HG03378 (cell line): ENCODE results near the gene TRMT2A.
"Not testable (repeated sequence)": the region's sequence is repeated elsewhere in the genome, so short reads cannot be mapped to it uniquely, and the experiment has no call there.

Source experiments
- ATAC-seq: cut with Tn5 transposase; IDR thresholded peaks from one replicate; pipeline ENCODE4 v1.9.1; 2021; ENCODE audit warnings: mild to moderate bottlenecking, moderate library complexity; ENCODE audit not compliant: unreplicated experiment

TRMT2A gene, protein sequence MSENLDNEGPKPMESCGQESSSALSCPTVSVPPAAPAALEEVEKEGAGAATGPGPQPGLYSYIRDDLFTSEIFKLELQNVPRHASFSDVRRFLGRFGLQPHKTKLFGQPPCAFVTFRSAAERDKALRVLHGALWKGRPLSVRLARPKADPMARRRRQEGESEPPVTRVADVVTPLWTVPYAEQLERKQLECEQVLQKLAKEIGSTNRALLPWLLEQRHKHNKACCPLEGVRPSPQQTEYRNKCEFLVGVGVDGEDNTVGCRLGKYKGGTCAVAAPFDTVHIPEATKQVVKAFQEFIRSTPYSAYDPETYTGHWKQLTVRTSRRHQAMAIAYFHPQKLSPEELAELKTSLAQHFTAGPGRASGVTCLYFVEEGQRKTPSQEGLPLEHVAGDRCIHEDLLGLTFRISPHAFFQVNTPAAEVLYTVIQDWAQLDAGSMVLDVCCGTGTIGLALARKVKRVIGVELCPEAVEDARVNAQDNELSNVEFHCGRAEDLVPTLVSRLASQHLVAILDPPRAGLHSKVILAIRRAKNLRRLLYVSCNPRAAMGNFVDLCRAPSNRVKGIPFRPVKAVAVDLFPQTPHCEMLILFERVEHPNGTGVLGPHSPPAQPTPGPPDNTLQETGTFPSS

DNA sequence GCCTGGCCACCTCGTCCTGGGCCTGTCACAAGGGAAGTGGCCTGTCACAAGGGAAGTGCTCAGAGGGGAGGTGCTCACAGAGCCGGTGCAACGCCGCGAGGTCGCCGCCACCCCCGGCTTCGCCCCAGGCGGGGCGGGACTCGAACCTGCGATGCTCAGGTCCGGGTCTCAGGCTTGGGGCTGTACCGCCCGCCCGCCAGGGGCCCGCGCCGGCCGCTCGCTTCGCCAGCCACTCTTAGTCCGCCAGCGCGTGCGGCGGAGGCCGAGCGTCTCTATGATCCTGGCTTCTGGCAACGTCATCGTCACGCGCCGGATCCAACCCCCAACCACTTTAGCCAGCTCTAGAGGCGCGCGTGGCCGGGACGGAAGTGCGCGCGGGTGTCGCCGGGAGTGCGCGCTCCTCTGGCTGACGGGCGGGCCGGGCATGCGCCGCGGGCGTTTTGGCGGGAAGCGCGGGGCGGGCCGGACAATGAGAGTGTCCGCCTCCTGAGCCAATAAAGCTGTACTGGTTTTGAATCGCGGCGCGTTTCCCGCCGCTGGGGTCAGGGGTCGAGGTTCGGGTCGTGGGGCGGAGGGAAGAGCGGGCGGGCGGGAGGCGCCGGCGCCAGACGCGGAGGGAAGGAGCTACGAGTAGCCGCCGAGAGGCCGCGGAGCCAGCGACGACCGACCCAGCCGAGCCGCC lies at the start of gene TRMT2A:
TSS of gene TRMT2A (minus strand) at position 276 of the 682 bp plus-strand sequence. CDS start 320 bp downstream, outside the sequence.
- ATAC-seq = peak; percentile 64

DNA sequence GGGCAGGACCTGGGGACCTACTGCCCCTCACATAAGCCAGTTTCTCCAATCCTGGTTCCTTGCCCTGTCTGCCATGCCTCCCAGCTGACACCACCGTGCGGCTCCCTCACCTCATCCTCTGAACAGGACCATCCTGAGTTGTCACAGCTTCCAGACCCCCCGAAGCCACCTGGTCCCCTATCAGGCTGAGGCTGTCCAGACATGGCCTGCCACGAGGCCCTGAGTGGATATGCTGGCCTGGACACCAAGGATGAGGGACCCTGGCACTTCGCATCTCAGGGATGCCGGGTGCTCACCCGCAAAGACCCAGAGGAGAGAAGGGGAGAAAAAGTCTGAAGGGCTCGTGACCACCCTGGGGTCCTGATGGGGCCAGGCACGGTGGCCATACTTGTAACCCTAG lies 49.7 kb upstream of the TRMT2A start:
- no peak for ATAC-seq

DNA sequence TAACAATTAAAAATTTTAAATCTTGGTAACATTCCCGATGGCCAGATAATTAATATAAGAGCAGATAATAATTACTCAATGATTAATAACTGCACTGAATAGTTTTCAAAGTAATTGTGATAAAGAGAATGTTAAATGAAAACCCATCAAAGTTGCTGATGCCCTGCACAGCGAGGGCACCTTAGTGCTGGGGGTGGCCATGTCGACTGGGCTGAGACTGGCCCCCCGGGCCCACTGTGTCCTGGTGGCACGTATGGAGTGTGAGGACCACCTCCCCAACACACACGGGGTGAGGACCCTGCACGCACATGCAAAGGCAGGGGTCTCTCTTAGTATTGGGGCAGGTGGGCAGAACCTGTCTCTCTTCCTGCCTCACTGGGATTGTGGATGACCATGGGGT lies 48.9 kb upstream of the TRMT2A start:
- no peak for ATAC-seq

DNA sequence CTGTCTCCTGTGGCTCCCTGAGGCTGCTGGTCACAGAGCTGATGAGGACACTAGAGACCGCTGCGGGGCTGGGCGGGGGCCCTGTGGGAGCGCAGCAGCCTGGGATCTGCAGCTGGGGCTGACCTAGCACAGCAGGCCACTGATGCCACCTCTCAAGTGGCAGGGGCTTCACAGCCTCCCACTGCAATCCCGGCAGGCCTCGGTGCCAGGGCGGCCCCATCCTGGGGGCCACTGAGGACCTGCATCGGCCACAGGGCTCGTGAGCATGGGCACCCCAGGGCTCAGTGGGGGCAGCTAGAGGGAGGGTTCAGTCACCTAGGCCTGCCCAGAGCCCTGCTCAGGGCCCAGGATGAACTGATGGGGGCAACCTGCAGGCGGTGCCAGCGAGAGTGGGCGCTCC lies 48.4 kb upstream of the TRMT2A start:
- no peak for ATAC-seq

DNA sequence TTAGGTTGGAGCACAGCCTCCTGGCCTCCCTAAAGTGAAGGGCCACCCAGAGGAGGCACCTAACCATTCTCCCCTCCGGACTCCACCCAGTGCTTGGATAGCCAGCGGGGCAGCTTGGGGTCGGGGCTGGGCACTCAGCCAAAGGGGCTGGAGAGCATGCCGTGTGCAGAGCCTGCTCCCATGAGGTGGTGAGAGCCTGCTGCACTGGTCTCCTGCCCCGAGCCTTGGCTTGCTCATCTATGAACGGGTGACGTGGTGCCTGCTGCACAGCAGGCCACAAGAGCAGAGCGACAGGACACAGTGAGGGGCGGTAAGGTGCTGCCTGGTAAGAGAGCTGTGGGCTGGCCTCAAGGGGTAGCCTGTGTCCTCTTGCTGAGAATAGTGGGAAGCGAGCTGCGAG lies 47.8 kb upstream of the TRMT2A start:
- no peak for ATAC-seq

DNA sequence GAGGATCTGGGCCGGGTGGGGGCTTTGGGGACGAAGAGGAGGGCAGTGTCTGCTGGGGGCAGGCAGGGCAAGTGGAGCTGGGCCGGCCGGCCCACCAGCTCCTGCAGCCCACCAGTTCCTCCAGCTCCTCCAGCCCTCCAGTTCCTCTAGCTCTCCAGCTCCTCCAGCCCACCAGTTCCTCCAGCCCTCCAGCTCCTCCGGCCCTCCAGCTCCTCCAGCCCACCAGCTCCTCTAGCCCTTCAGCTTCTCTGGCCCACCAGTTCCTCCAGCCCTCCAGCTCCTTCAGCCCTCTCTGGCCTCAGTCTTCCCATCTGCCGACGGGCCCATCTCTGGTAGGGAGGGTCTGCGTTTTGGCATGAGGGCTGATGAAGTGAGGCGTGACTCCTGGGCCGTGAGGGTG lies 43.0 kb upstream of the TRMT2A start:
- no peak for ATAC-seq

DNA sequence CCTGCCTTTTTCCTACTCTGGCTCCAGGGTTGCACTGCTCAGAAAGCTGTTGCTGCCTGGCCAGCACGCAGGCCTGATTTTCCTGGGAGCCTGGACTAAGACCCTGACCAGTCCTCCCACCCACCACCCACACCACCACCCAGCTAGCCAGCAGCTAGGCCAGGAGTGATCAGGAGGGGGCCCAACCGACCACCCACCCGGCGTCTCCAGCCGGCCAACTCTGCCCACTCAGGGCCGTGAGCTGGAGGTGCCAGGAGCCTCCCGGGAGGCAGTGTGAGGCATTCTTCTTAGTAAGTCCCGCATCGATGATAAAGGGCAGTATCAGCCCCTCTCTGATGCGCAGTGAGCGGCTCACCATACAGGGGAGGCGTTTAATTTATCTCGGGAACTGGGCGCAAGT lies 42.5 kb upstream of the TRMT2A start:
- ATAC-seq = not testable (repeated sequence)

DNA sequence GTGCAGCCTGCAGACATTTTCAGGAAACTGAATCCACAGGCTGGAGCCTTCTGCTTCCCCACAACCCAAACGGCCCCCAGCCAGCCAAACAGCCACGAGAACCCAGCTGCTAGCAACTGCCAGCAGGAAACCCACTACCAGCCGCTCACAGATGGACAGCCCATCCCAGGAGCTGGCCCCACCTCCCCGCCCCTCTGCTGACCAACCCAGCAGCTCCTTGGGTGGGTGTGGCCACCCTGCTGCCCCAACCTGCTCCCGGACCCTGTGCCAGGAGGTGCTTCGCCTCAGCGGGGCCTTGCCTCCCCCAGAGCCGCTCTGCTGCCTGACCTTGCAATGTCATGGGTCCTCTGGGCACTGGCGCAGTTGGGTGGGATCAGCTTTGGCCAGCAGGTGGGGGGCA lies 42.0 kb upstream of the TRMT2A start:
- no peak for ATAC-seq

DNA sequence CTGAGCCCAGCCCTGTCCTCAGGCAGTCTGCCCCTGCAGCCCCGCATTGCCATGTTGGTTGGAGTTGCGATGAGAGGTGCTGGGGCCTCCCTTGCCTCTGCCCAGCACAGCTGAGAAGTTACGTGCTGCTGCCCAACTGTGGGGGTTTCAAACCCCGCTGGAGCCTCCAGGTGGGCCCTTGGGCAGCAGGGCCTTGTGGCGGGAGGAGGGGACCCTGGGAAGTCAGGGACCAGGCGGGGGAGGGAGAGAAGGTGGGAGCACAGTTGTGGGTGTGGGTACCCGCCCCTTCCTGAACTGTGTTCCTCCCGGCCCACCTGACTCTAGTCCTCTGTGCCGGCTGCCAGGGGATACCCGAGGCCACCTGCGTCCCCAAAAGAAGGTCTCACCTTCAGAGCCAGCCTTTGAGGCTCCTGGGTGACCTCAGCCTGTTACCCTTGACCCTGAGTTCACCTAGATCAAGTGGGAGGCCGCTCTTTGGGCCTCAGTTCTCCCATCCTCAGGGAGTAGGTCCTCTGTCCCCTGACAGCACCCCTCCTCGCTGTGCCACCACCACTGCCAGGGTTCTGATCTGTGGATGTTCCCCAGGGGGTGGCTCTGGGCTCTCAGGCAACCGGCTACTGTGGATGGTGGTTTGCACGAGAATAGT lies 41.5 kb upstream of the TRMT2A start:
- no peak for ATAC-seq

DNA sequence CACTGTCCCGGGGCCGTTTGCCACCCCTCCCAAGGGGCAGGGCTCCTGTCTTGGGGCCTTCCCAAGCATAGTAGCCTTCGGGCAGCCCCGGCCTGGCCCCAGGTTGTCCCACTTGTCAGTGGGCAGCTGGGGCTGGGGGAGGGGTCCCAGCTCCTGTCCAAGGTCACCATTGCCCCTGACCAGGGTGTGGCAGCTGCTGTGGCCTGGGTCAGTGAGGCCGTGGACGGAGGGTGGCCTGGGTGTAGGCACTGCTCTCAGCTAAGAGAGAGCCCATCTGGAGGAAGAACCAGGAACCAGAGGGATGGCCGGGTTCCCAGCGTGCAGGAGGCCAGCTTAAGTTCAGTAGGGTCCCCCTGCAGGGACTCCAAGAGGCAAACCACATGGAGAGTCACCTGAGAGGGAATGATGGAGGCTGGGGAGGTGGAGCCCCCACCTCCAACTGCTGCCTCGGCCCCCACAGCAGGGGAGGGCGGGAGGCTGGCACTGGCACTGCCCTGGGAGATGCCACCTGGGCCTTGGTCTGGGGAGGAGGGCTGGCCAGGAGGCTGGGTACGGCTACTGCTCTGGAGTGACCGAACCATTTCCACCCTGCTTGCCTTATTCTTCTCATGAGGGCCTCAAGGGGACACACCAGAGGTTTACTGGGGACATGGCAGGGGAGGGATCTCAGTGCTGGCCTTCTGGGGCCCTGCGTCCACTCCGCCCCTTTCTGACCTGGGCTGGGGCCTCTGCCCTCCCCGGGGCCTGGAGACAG lies 40.6 kb upstream of the TRMT2A start:
- ATAC-seq = no peak

DNA sequence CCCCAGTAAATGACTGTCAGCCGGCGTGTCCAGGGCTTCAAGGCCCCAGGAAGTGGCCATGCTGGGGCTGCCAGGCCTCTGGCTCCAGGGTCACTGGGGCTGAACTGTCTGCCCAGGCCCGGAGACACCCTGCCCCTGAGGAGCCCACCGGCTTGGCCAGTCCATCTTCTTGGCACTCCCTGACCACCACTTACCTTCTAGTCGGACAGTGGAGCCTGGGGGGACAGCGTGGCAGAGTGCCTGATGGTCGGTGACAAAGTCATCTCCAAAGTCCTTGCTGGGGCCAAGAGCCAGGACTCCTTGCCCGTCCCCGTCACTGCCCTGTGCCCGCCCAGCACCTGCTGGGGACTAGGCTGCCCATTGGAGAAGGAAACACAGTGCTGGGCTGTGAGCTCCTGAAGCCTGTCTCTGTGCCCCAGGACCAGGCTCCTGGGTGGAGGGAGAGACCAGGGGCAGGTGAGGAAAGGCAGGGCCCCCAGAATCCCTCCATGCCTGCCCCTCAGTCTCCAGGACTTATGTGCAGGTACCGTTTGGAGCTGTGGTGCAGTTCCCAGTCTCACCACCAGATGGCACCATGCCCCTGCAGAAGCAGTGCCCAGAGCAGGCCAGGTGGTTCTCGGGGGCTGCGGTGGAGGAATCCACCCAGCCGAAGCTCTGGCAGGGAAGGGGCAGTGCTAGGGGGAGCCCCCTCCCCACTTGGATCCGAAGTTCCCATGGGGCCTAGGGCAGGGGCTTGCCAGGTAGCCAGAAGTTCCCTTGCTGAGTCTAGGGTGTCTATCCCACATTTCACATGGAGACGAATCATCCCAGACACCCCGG lies 39.8 kb upstream of the TRMT2A start:
- ATAC-seq = no peak

DNA sequence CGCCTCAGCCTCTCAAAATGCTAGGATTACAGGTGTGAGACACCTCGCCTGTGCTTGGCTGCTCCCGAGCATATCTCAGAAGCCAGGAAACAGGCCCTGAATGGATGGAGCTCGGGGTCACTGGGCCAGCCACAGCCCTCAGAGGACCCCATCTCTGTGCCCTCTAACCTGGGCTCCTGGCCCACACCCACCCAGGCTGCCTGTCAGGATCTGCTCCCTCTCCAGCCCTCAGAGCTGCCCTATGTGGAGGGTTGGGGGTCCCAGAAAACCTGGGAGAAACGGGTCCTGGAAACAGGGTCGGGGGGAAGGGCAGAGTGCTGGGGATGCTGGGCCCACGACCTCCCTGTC lies 39.0 kb upstream of the TRMT2A start:
- ATAC-seq = no peak

DNA sequence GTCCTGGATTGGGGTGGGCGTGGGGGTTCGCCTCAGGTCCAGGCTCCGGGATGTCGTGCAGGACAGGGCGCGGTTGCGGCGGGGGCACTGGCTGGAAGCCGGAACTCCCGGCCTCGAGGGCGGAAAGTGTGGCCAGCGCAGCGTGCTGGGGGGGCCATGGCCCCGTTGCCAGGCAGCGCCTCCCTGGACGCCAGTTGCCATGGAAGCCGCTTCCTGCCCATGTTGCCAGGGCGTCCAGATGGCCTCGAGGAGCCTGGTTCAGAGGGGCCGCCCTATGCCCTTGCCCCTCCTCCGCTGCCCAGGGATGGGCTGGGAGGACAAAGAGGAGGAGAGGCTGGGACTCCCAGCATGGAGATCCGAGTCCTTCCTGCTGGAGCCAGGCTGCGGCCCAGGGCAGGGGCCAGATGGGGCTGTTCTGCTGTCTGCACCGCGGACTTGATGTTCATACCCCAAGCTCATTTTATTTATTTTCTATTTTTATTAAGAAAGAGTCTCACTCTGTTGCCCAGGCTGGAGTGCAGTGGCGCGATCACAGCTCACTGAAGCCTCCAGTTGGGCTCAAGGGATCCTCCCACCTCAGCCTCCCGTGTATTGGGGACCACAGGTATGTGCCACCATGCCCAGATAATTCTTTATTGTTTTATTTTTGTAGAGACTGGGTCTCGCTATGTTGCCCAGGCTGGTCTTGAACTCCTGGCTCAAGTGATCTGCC lies 38.5 kb upstream of the TRMT2A start:
- ATAC-seq = no peak

DNA sequence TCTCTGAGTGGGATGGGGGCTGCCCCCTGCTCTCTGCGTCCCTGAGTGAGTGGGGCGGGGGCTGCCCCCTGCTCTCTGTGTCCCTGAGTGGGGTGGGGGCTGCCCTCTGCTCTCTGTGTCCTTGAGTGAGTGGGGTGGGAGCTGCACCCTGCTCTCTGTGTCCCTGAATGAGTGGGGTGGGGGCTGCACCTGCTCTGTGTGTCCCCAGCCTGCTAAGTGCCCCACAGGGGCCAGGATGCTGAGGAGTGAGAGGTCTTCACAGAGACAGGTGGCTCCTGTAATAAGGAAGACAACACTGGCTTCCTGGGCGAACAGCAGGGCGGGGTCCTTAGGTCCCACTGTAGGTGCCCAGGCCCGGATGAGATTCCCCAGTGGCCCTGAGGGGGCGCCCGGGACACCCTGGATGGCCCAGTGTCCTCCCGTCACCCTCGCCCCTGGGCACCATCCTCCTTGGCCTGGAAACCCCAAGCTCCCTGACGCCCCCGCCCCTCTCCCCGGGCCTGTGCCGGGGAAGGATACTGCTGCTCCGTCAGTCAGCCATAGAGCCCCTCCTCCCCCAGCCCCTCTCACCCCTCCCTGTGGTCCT lies 37.7 kb upstream of the TRMT2A start:
- ATAC-seq = no peak

DNA sequence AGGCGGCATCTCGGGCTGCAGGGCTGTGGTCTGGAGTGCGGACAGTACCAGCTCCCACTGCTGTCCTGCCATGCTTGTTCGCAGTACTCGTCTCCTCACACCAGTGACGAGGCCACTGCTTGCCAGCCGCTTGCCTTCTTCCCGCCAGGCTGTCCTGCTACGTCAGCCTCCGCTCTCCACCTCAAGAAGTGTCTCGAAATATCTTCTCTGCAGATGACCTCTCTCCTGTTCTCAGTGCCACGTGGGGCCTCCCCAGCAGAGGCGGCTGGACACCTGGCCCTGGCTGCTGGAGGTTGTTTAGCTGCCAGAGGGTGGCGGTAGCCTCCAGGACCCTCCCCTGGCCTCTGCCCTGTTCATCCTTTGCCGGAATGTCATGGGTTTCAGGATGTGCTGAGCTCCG lies 36.9 kb upstream of the TRMT2A start:
- no peak for ATAC-seq

DNA sequence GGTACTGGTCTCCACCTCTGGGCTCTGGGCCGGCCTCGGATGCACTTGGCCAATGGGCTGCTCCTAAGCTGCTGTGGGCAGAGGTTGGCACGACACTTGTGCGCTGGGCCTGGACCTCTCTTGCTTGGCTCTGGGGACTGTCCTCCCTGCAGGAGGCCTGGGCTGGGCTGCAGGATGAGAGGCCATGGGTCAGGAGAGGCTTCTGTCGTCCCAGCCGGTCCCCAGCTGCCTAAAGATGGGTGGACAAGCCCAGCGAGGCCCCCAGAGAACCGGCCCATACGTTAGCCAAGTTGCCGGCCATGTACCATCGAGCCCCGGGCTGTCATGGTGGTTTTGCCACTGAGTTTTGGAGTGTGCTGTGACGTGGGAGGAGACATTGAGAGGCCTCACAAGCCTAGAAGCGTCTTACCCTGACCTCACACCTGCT lies 35.5 kb upstream of the TRMT2A start:
- ATAC-seq = no peak

DNA sequence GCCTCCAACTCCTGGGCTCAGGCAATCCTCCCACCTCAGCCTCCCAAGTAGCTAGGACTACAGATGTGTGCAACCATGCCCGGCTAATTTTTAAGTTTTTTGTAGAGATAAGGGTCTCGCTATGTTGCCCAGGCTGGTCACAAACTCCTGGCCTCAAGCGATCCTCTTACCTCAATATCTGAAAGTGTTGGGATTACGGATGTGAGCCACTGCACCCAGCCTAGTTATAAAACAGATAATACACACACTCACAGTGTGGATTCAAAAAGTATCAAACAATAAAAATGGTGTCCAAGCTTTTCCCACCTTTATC lies 34.2 kb upstream of the TRMT2A start:
- no peak for ATAC-seq

DNA sequence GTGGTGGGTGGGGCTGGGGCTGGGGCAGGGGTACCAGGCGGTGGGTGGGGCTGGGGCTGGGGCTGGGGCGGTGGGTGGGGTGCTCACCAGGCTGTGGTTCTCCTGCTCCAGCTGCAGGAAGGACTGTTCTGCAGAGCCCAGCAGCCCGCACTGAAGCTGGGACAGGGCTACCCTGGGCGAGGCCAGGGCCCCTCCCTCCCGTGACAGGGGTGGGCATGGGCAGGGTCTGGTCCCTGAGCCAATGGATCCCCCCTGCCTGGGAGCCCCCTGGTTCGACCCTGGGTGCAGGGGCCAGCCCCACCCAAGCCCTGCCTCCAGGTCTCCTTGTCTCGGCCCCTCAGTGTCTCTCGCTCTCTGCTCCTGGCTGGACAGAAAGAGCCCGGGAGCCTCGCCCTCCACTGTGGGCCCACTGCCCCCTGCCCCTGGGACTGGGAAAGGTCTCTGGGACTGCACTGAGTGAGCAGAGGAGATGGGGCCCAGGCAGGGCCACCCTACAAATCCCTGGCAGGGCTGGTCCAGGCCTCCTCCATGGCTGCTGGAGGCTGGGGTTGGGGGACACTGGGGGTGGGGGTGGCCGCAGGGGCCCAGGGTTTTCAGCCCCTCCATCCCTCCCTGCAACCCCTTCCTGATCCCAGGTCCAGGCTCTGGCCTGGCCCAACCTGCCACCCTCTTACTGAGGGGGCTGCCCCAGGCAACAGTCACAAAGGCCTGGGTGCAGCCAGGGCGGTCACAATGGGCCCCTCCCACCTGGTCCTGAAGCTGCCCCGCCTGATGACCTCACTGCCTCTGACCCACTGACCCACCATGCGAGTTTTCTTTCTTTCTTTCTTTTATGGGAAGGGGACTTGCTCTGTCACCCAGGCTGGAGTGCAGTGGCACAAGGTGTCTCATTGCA lies 33.6 kb upstream of the TRMT2A start, which contains the start of gene CCDC188:
TSS of gene CCDC188 (minus strand) at position 675 of the 895 bp plus-strand sequence. CDS start at position 606, 69 bp downstream.
- ATAC-seq = no peak
